ENCODE data around the gene ACOXL.

Gene ACOXL

GRCh38 chr2:110838657-110839384 is 106.4 kb downstream of the ACOXL start:
- H3K4me2 ChIP-seq (ENCODE audit: low read depth, low read length, poor library complexity, severe bottlenecking), result no peak overlapping the region

GRCh38 chr2:110840508-110840907 is 108.1 kb downstream of the ACOXL start:
- Histone ChIP-seq H3K27me3 (ENCODE audit: low read length) (no peaks in the 10 kb centered on the region), H3K27ac (ENCODE audit: low read depth, low read length) (no peak overlapping the region), H2AFZ (ENCODE audit: low read depth, low read length, severe bottlenecking) (no peak overlapping the region), H3K4me2 (ENCODE audit: low read depth, low read length, poor library complexity, severe bottlenecking) (no peak overlapping the region), H3K4me3 (ENCODE audit: insufficient read depth, low read length, poor library complexity, severe bottlenecking) (no peak overlapping the region), H4K20me1 (ENCODE audit: low read depth, low read length) (no peaks in the 10 kb centered on the region), H3K9me3 (ENCODE audit: insufficient read depth, low read length) (no peaks in the 10 kb centered on the region), H3K79me2 (ENCODE audit: insufficient read depth, low read length) (no peaks in the 10 kb centered on the region), H3K9ac (ENCODE audit: low read length) (no peak overlapping the region), H3K36me3 (ENCODE audit: low read length) (no peaks in the 10 kb centered on the region), H3K9me2 (replicated peaks; ENCODE audit: insufficient read depth, low read length) (no peaks in the 10 kb centered on the region), H3F3A (ENCODE audit: insufficient read depth) (no peaks in the 10 kb centered on the region)
- TF ChIP-seq CTCF (IDR thresholded peaks at IDR 0.05; ENCODE audit: insufficient read depth, low read length, poor library complexity, severe bottlenecking) (no peak), EZH2phosphoT487 (conservative IDR thresholded peaks at IDR 0.05; ENCODE audit: low read length) (no peak)

More at GRCh38 chr2:110838657-110839384, 106.4 kb downstream of the ACOXL start:
- Histone ChIP-seq H3K79me2 (ENCODE audit: insufficient read depth, low read length) (no peaks in the 10 kb centered on the region), H3K9me2 (replicated peaks; ENCODE audit: insufficient read depth, low read length) (no peaks in the 10 kb centered on the region), H3K4me3 (ENCODE audit: insufficient read depth, low read length, poor library complexity, severe bottlenecking) (no peak overlapping the region), H2AFZ (ENCODE audit: low read depth, low read length, severe bottlenecking) (no peak overlapping the region), H3K9me3 (ENCODE audit: insufficient read depth, low read length) (no peaks in the 10 kb centered on the region), H3K36me3 (ENCODE audit: low read length) (no peaks in the 10 kb centered on the region), H3K27me3 (ENCODE audit: low read length) (no peaks in the 10 kb centered on the region), H3F3A (ENCODE audit: insufficient read depth) (no peaks in the 10 kb centered on the region), H3K9ac (ENCODE audit: low read length) (no peak overlapping the region), H4K20me1 (ENCODE audit: low read depth, low read length) (no peaks in the 10 kb centered on the region), H3K27ac (ENCODE audit: low read depth, low read length) (no peak overlapping the region)
- TF ChIP-seq CTCF (IDR thresholded peaks at IDR 0.05; ENCODE audit: insufficient read depth, low read length, poor library complexity, severe bottlenecking) (no peak), EZH2phosphoT487 (conservative IDR thresholded peaks at IDR 0.05; ENCODE audit: low read length) (no peak)

GRCh38 chr2:110842048-110842447 is 109.7 kb downstream of the ACOXL start:
- Histone ChIP-seq H3K36me3 (ENCODE audit: low read length) (no peaks in the 10 kb centered on the region), H3K9me3 (ENCODE audit: insufficient read depth, low read length) (no peaks in the 10 kb centered on the region), H3K4me3 (ENCODE audit: insufficient read depth, low read length, poor library complexity, severe bottlenecking) (no peak overlapping the region), H4K20me1 (ENCODE audit: low read depth, low read length) (no peaks in the 10 kb centered on the region), H2AFZ (ENCODE audit: low read depth, low read length, severe bottlenecking) (no peak overlapping the region), H3K9ac (ENCODE audit: low read length) (no peak overlapping the region), H3F3A (ENCODE audit: insufficient read depth) (no peaks in the 10 kb centered on the region), H3K9me2 (replicated peaks; ENCODE audit: insufficient read depth, low read length) (no peaks in the 10 kb centered on the region), H3K4me2 (ENCODE audit: low read depth, low read length, poor library complexity, severe bottlenecking) (no peak overlapping the region), H3K27me3 (ENCODE audit: low read length) (no peaks in the 10 kb centered on the region), H3K79me2 (ENCODE audit: insufficient read depth, low read length) (no peaks in the 10 kb centered on the region), H3K27ac (ENCODE audit: low read depth, low read length) (no peak overlapping the region)
- TF ChIP-seq EZH2phosphoT487 (conservative IDR thresholded peaks at IDR 0.05; ENCODE audit: low read length) (no peak), CTCF (IDR thresholded peaks at IDR 0.05; ENCODE audit: insufficient read depth, low read length, poor library complexity, severe bottlenecking) (no peak)
